Astrocyte (in vitro differentiated cells and primary cell): Measurements from ENCODE around the gene NDUFAF8.

Source experiments
- EZH2 ChIP-seq: IDR thresholded peaks from 2 replicates; pipeline ENCODE4 v1.6.1; 2012; ENCODE audit warnings: mild to moderate bottlenecking, low read length, inconsistent platforms; ENCODE audit not compliant: insufficient read depth
- TF ChIP-seq, protein P1 (sequence below): IDR thresholded peaks from 2 replicates; pipeline ENCODE4 v1.5.1; 2011; ENCODE audit warnings: low read depth, mild to moderate bottlenecking, inconsistent platforms, low read length, moderate library complexity; ENCODE audit not compliant: insufficient read depth

DNA sequence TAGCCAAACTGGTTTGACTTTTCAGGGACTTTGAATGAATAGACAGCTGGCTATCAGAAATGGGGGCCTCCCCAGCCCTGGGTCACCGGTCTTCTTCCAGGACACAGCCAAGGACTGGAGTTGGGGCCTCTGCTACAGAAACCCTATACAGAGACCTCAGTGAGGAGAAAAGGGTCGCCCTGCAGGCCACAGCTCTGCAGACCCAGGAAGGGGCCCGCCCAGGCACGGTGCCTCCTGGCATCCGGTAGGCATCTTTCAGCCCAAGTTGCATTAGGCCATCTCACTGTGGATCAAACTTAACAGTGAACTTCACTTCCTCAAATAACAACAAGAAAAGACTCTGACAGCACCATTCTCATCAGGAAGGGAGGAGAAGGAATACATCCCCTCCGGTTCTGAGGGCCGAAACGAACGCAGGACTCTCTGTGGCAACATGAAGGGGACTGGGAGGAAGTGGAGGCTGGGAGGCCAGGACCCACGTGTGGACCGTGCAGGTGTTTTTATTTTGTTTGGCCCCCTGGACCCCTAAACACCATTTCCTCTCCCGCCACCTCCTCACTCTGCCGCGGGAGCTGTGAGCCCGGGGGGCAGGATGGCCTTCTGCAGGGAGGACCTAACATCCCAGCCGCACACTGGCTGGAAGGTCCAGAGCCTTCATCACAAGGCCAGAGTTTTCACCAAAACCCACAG lies 48.8 kb downstream of the NDUFAF8 start:
- TF ChIP-seq, protein P1, sequence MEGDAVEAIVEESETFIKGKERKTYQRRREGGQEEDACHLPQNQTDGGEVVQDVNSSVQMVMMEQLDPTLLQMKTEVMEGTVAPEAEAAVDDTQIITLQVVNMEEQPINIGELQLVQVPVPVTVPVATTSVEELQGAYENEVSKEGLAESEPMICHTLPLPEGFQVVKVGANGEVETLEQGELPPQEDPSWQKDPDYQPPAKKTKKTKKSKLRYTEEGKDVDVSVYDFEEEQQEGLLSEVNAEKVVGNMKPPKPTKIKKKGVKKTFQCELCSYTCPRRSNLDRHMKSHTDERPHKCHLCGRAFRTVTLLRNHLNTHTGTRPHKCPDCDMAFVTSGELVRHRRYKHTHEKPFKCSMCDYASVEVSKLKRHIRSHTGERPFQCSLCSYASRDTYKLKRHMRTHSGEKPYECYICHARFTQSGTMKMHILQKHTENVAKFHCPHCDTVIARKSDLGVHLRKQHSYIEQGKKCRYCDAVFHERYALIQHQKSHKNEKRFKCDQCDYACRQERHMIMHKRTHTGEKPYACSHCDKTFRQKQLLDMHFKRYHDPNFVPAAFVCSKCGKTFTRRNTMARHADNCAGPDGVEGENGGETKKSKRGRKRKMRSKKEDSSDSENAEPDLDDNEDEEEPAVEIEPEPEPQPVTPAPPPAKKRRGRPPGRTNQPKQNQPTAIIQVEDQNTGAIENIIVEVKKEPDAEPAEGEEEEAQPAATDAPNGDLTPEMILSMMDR: no peak
- TF ChIP-seq EZH2: no peak
